CD14-positive monocyte (primary cell): ENCODE data around the gene RAB37. TPM values are rescaled to one million over a fixed set of nuclear protein-coding genes. Genes with fewer than 3 reads are reported as not detected.
A peak's percentile ranks its signal among the peaks of the same experiment; 100 is the strongest.

Experiments used
- DNase-seq, 3 donors: peaks; one replicate each; pipeline ENCODE4 v3.0.0-alpha.2; 2011 to 2022
- H2AFZ ChIP-seq: 2 replicates; pipeline ENCODE4 v1.6.0; 2012; ENCODE audit warnings: mild to moderate bottlenecking, low read depth, low read length, inconsistent platforms; ENCODE audit not compliant: insufficient read depth, poor library complexity, severe bottlenecking
- H3K27ac ChIP-seq, 2 donors: 1 replicate in 1 of 2; 2 replicates in 1 of 2; pipeline ENCODE4 v1.5.1; 2012 to 2013; ENCODE audit warnings: low read length in 2 of 2, control low read depth in 1 of 2, inconsistent platforms in 1 of 2, low read depth in 1 of 2, mild to moderate bottlenecking in 1 of 2
- H3K27me3 ChIP-seq, 2 donors: one replicate each; pipeline versions ENCODE4 v1.6.0 to v1.6.1; 2011 to 2013; ENCODE audit warnings: low read length in 2 of 2; ENCODE audit not compliant: control insufficient read depth in 2 of 2, insufficient read depth in 2 of 2
- H3K36me3 ChIP-seq, 2 donors: replicated peaks in 1 of 2; 1 replicate in 1 of 2; 2 replicates in 1 of 2; pipeline versions ENCODE4 v1.5.1 to v1.6.1; 2012 to 2013; ENCODE audit warnings: low read length in 2 of 2, control low read depth in 1 of 2, inconsistent platforms in 1 of 2, mild to moderate bottlenecking in 1 of 2; ENCODE audit not compliant: insufficient read depth in 2 of 2, control insufficient read depth in 1 of 2
- H3K4me1 ChIP-seq, 2 donors: 1 replicate in 1 of 2; 2 replicates in 1 of 2; pipeline versions ENCODE4 v1.5.1 to v1.6.1; 2012 to 2013; ENCODE audit warnings: low read length in 2 of 2, control low read depth in 1 of 2, inconsistent platforms in 1 of 2, mild to moderate bottlenecking in 1 of 2, moderate library complexity in 1 of 2; ENCODE audit not compliant: insufficient read depth in 2 of 2, control insufficient read depth in 1 of 2
- H3K4me2 ChIP-seq: replicated peaks from 2 replicates; pipeline ENCODE3; 2012; ENCODE audit warnings: low read length, moderate library complexity, mild to moderate bottlenecking; ENCODE audit not compliant: poor library complexity, severe bottlenecking; ENCODE audit errors: extremely low read depth
- H3K4me3 ChIP-seq, 3 experiments: fragments of 200-600 bp in 1 of 3; sonication (generic) in 1 of 3; replicated peaks in 1 of 3; 1 replicate in 2 of 3; 2 replicates in 1 of 3; pipeline ENCODE4 v1.5.1; 2011 to 2013; ENCODE audit warnings: low read length in 3 of 3, mild to moderate bottlenecking in 3 of 3, control low read depth in 2 of 3, low read depth in 2 of 3, inconsistent platforms in 1 of 3, moderate library complexity in 1 of 3
- H3K79me2 ChIP-seq: 2 replicates; pipeline ENCODE4 v1.6.0; 2012; ENCODE audit warnings: mild to moderate bottlenecking, control low read depth, inconsistent platforms, low read length, moderate library complexity; ENCODE audit not compliant: insufficient read depth
- H3K9ac ChIP-seq: 2 replicates; pipeline ENCODE4 v1.6.0; 2017; ENCODE audit warnings: low read length, mild to moderate bottlenecking; ENCODE audit not compliant: insufficient read depth, poor library complexity, severe bottlenecking
- H3K9me3 ChIP-seq, 2 donors: replicated peaks in 1 of 2; 1 replicate in 1 of 2; 2 replicates in 1 of 2; pipeline versions ENCODE4 v1.5.1 to v1.6.1; 2012 to 2013; ENCODE audit warnings: low read length in 2 of 2, control low read depth in 1 of 2; ENCODE audit not compliant: control insufficient read depth in 1 of 2, insufficient read depth in 1 of 2
- H4K20me1 ChIP-seq: 2 replicates; pipeline ENCODE4 v1.6.0; 2012; ENCODE audit warnings: mild to moderate bottlenecking, low read length, control low read depth, moderate library complexity; ENCODE audit not compliant: insufficient read depth
- H3K27ac Mint-ChIP-seq, 7 donors: one replicate each; pipeline ENCODE4 v1.8.0; 2020; ENCODE audit warnings: mild to moderate bottlenecking in 7 of 7, mixed read lengths in 7 of 7, moderate library complexity in 6 of 7, inconsistent platforms in 2 of 7
- H3K27me3 Mint-ChIP-seq, 3 donors: one replicate each; pipeline ENCODE4 v1.8.0; 2021 to 2022; ENCODE audit warnings: low read depth in 3 of 3, mild to moderate bottlenecking in 3 of 3, mixed read lengths in 3 of 3, moderate library complexity in 3 of 3, inconsistent platforms in 1 of 3
- H3K36me3 Mint-ChIP-seq, 2 donors: one replicate each; pipeline ENCODE4 v1.8.0; 2020; ENCODE audit warnings: mixed read lengths in 2 of 2, inconsistent platforms in 1 of 2, mild to moderate bottlenecking in 1 of 2
- H3K4me1 Mint-ChIP-seq: one replicate; pipeline ENCODE4 v1.8.0; 2020; ENCODE audit warnings: mild to moderate bottlenecking, mixed read lengths
- H3K4me3 Mint-ChIP-seq, 2 donors: one replicate each; pipeline ENCODE4 v1.8.0; 2020; ENCODE audit warnings: mild to moderate bottlenecking in 2 of 2, mixed read lengths in 2 of 2, moderate library complexity in 1 of 2
- H3K9me3 Mint-ChIP-seq, 7 donors: one replicate each; pipeline ENCODE4 v1.8.0; 2020 to 2022; ENCODE audit warnings: mixed read lengths in 7 of 7, mild to moderate bottlenecking in 6 of 7, moderate library complexity in 6 of 7, inconsistent platforms in 2 of 7
- CTCF ChIP-seq: fragments of 200-600 bp; IDR thresholded peaks from one replicate; pipeline ENCODE4 v1.8.0; 2022; ENCODE audit warnings: antibody characterized with exemption, mild to moderate bottlenecking
- WGBS: methylation state at CpG from one replicate; pipeline ENCODE4 v1.1.5; 2013; ENCODE audit warnings: missing lambda C conversion rate; ENCODE audit not compliant: insufficient coverage; 5-methylcytosine and 5-hydroxymethylcytosine counted together
- intact Hi-C, 2 donors: fragments of 100-400 bp; cut with micrococcal nuclease; formaldehyde crosslinking; loops; one replicate each; pipeline versions ENCODE4 v1.15.0 to v1.15.1; 2023
- polyA plus RNA-seq, 3 donors: library from polyadenylated mRNA; depleted of rRNA in 1 of 3; unstranded in 2 of 3; stranded (reverse) in 1 of 3; fragments of 300-500 nt in 2 of 3; fragments of >200 nt in 1 of 3; fragmentation: Illumina TruSeq in 2 of 3; gene quantifications; 1 replicate in 2 of 3; 2 replicates in 1 of 3; pipeline ENCODE4 v1.2.3, GENCODE V29; 2012 to 2021

RAB37 gene
- polyA plus RNA-seq, 3 donors = 26.8 to 40.9 (median 33.1) TPM

- H3K4me1 ChIP-seq = no peaks in the 10 kb centered on the region
- H3K4me2 ChIP-seq = no peak overlapping the region
- no peaks in the 10 kb centered on the region for H3K9me3 ChIP-seq
- peaks cover 0 to 2% (median 2%) of the 10 kb centered on the region in 3 donors for H3K27me3 Mint-ChIP-seq
- TF ChIP-seq CTCF = no peak
- no peaks in the 10 kb centered on the region for H3K27me3 ChIP-seq
- H3K27ac ChIP-seq = no peak overlapping the region
- WGBS = 70% methylated on average over 4 of the region's 7 CpGs
- H3K9ac ChIP-seq = no peak overlapping the region
- intact Hi-C loops = no loop called here
- H3K4me3 Mint-ChIP-seq = no peak overlapping the region
- H2AFZ ChIP-seq = no peak overlapping the region
- H3K4me3 ChIP-seq = no peak overlapping the region
- DNase-seq = no peak
- H3K36me3 Mint-ChIP-seq = peaks cover 78 to 95% of the 10 kb centered on the region in 2 donors
- peaks cover 16% of the 10 kb centered on the region for H3K4me1 Mint-ChIP-seq
- H3K27ac Mint-ChIP-seq = peak overlapping the region in 2 of 7 donors; percentile 71 to 78
- H3K36me3 ChIP-seq = peaks cover 77 to 100% of the 10 kb centered on the region in 2 donors
- H4K20me1 ChIP-seq = peaks cover 97% of the 10 kb centered on the region
- H3K79me2 ChIP-seq = peaks cover 27% of the 10 kb centered on the region
- H3K9me3 Mint-ChIP-seq = peaks cover 0 to 2% (median 0%) of the 10 kb centered on the region in 7 donors
Observed at GRCh38 chr17:74768763-74769114, 31.7 kb downstream of the RAB37 start.

GRCh38 chr17:74769266-74769855 is 32.3 kb downstream of the RAB37 start:
- Histone ChIP-seq H3K36me3 (peaks cover 72 to 94% of the 10 kb centered on the region in 2 donors), H3K79me2 (peaks cover 22% of the 10 kb centered on the region), H3K9me3 (no peaks in the 10 kb centered on the region), H3K4me2 (no peak overlapping the region), H3K27ac (no peak overlapping the region), H4K20me1 (peaks cover 96% of the 10 kb centered on the region), H3K9ac (no peak overlapping the region), H2AFZ (no peak overlapping the region), H3K4me1 (peaks cover 4 to 6% of the 10 kb centered on the region in 2 donors), H3K27me3 (no peaks in the 10 kb centered on the region), H3K4me3 (no peak overlapping the region)
- Mint-ChIP-seq H3K27ac (peak overlapping the region in 1 of 7 donors; percentile 62), H3K4me1 (peaks cover 23% of the 10 kb centered on the region), H3K27me3 (peaks cover 0 to 2% (median 0%) of the 10 kb centered on the region in 3 donors), H3K4me3 (no peak overlapping the region), H3K36me3 (peaks cover 80 to 96% of the 10 kb centered on the region in 2 donors), H3K9me3 (peaks cover 0 to 2% (median 0%) of the 10 kb centered on the region in 7 donors)
- WGBS = 49% methylated on average over 5 of the region's 6 CpGs
- no peak for TF ChIP-seq CTCF
- intact Hi-C loops = no loop called here
- no peak for DNase-seq
